ENCODE measurements around the gene MARF1.
"Not testable (repeated sequence)": the region's sequence is repeated elsewhere in the genome, so short reads cannot be mapped to it uniquely, and the experiment has no call there.

The MARF1 gene

DNA sequence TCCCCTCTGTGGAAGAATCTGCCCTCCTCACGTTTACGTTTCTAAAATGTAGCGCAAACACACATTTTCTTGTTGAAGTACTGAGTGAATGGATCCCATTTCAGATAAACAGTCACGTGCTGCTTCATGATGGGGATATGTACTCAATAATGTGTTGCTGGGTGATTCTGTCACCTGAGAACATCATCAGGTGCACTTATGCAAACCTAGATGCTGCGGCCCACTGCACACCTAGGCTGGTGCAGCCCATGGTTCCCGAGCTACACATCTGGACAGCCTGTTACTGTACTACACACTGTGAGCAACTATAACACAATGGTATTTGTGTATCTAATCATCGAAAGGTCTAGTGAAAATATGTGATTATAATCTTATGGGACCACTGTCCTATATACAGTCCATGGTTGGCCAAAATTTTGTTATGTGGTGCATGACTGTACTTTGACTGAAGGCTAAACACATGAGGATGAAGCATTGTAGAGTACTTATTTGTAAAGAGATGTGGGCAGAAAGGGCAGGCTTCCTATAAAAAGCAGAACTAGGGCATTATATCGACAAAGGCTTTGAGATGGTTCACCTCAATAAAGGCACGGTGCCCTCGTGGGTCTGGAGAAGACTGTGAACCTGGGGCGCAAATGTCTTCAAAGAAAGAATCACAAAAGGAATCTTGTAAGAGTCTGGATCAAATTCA, 26.3 kb downstream of the MARF1 start:
- DNase-seq, result no peak

DNA sequence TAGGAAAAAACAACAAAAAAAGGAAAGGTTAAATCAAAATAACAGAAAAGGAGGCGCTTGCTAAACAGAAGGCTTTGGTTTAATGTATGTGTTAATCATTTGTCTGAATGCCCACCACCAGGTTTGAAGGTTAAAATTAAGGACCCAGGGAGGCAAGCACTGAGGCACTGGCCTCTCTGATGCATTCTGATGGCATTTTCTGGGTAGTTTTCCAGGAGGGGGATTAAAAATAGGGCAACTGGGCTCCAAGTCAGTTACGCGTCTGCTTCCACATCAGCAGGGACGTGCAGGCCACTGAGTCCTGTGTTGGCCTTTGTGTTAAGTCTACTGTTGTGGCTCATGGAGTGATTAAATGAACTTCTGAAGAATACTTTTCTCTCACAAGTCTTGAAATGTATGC, 26.9 kb downstream of the MARF1 start:
- no peak for DNase-seq

DNA sequence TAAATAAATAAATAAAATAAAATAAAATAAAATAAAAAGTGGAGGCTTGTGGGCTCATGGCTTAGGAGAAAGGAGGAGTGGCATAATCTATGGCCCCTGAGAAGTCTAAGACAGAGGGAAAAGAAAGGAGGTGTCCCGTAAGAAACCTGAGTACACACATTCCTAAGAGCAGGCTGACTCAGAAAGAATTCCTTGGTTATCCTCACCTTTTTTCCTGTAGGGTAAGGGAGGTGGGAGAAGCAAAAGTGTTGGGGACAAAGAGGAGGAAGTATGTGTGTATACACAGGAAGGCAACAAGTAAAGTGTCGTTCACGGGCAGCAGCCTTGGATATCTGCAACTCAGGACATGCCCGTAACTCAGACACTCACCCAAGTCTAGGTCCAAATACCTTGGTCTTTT, 29.3 kb downstream of the MARF1 start:
- DNase-seq, result no peak

DNA sequence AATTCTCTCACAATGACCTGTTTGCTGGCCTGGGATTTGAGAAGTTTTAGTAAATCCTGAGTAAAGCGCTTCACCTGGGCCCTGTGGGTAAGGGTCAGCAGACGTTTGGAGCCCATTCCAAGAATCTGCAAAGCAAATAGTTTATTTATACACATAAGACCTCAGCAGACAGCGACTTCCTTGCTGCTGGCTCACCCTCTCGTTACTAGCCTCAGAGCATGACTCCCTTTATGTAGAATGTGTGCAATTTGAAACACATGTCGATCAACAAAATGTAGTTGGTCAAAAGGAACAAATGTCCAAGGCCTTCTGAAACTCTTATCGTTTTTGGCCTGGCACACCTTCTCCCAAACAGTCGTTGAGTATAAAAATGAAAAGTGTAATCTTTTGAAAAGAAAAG, 31.3 kb downstream of the MARF1 start:
- DNase-seq, result no peak

DNA sequence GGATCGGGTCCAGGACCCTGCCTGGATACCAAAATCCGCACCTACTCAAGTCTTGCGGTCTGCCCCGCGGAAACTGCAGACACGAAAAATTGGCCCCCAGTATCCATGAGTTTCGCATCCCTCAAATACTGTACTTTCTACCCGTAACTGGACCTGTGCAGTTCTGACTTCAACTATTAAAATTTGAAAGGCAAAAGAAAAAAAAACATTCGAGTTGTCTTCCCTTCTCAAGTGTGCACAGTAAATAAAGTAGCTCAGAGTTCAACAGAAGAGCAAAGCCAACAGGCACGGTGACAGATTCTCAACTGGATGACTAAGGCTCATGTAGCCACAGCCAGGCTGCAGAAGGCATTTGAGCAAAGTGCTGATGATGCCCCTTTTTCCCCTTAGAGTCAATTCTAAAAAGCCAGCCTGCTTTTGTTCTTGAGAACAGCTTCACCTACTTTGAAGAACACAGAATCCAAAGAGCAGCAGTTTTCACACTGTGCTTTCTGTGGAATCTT, 32.5 kb downstream of the MARF1 start:
- no peak for DNase-seq

DNA sequence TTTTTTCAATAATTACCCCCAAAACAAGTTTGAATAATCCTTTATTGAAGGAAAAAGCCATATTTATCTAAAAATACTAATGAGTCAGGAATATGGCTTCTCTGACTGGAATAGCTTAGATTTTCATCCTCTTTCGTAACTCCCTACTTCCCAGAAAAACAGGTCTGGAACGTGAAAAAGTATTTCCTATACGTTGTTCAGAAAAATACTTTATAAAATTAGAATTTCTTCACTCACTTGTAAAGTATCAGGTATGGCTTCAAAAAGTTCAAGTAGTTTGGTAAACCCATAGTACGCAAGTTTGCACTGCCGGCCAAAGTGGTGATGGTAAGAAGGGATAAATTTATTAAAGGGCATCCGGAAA, 33.7 kb downstream of the MARF1 start:
- no peak for DNase-seq

DNA sequence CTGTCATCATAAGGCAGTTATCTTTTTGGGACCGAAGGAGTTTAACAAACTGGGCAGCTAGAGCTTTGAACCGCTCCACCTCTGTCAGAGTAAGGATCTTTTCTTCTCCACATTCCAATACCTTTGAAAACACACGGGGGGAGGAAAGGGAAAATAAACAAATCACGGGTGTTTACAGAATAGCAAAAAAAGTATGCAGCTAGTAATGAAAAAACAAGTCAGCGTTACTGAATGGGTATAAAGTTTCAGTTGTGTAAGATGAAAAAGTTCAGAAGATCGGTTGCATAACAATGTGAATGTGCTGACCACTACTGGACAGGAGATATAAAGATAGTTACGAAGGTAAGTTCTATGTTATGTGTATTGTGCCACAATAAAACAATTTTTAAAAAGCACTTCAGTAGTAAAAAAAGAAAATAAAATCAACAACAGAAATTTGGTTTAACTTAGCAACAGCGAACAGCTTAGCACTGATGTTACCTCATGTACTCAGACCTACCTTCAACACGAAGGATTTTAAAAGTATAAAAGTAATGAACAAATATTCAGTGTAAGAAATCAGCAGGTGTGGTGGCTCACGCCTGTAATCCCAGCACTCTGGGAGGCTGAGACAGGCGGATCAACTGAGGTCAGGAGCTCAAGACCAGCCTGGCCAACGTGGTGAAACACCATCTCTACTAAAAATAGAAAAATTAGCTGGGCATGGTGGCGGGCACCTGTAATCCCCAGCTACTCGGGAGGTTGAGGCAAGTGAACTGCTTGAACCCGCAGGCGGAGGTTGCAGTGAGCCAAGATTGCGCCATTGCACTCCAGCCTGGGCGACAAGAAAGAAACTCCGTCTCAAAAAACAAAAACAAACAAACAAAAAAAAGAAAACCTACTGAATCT, 34.3 kb downstream of the MARF1 start:
- DNase-seq, result no peak

DNA sequence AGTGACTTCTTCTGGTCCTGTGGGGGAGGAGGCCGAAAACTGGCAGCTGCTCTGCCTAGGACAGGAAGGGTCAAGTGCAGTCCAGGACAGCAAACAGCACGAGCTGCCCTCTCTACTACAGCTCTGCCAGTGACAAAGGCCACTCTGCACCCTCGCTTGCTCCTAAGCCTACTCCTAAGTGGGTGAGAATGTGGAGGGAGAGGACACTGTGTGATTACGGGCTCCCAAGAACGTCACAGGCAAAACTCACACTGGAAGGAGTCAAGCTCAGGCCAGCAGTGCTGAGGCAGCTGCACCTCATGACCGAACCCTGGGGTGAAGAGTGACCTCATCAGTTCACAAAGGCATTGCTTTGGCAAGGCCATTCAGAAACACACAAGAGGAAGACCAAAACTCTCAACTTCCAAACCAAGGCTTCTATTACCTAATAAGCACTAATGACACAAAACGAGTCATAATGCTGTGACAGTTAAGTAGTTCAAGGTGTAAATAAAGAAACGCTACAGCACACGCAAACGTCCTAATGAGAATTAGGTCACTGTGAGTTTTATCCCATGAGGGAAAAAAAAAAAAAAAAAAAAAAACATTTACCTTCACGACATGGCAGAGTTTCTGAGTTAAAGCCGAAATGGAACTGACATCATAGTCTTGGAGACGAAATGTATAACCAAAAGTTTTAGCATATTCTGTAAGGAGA, 35.1 kb downstream of the MARF1 start:
- no peak for DNase-seq

DNA sequence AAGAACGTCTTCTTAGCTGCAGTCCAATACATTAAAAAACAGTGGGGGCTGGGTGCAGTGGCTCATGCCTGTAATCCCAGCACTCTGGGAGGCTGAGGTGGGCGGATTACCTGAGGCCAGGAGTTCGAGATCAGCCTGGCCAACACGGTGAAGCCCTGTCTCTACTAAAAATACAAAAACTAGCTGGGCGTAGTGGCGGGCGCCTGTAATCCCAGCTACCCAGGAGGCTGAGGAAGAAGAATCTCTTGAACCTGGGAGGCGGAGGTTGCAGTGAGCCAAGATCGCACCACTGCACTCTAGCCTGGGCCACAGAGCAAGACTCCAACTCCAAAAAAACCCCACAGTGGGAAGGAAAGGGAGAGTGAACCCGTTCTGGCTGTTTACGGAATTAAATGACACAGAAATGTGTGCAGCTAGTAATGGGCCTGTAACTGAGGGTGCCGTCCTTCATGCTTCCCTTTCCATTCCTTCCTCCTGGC, 35.7 kb downstream of the MARF1 start:
- DNase-seq, result not testable (repeated sequence)

DNA sequence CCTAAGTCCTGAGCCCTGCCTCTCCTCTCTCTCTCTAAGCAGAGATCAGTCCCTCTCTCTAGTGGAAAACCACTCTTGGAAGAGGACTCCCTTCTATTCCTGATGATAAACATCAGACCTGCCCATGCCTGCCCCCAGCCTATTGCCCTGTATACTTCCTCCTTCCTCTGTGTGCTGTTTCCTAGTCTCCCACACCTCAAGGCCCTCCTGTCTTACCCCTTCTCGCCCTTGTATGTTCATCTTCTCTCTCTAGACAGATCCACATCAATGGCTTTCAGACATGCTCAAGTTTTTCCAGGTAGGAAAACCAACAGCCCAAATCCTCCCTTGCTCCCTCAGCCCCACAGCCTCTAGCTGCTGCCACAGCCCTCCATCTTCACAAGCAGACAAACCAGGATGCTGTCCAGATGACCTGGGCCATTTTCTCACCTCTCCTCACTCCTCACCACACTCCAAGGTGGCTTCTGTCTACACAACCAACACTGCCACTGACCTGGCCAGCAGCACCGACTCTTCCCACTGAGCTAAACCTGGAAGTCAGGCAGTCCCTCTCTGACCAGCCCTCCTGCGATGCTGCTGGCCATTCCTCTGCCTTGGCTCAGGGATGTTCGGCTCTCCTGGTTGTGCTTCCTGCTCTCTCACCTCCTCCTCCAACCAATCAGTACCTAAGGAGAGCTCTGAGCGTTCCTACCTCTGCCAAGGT, 36.3 kb downstream of the MARF1 start:
- DNase-seq, result no peak

DNA sequence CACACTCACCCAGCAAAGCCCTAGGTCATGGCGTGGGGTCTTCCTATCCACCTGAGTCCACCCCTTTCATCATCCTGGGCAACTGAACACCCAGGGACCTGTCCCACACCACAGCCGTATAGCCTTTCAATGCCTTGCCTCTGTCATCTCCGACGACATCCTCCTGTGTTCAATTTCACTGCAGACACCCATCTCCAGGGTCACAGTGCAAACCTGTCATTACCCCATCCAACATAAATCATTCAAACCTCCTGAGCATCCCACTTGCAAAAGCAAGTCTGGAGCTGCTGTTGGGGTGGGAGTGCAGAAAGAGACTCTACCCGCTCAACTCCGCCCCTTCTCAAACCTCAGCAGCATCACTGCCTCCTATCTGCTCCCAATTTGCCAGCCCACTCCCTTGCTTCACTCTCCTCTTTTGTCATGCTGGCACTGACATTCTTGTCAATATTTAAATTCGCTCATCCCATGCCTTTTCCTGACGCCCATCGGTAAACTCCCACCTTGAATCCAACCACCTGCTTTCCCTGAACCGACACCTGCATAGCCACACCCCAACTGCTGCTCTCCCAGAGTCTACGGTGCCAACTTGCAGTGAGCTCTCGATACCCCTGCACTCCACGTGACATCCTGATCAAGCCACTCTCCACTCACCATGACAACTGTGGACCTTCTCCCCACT, 37.0 kb downstream of the MARF1 start:
- no peak for DNase-seq

DNA sequence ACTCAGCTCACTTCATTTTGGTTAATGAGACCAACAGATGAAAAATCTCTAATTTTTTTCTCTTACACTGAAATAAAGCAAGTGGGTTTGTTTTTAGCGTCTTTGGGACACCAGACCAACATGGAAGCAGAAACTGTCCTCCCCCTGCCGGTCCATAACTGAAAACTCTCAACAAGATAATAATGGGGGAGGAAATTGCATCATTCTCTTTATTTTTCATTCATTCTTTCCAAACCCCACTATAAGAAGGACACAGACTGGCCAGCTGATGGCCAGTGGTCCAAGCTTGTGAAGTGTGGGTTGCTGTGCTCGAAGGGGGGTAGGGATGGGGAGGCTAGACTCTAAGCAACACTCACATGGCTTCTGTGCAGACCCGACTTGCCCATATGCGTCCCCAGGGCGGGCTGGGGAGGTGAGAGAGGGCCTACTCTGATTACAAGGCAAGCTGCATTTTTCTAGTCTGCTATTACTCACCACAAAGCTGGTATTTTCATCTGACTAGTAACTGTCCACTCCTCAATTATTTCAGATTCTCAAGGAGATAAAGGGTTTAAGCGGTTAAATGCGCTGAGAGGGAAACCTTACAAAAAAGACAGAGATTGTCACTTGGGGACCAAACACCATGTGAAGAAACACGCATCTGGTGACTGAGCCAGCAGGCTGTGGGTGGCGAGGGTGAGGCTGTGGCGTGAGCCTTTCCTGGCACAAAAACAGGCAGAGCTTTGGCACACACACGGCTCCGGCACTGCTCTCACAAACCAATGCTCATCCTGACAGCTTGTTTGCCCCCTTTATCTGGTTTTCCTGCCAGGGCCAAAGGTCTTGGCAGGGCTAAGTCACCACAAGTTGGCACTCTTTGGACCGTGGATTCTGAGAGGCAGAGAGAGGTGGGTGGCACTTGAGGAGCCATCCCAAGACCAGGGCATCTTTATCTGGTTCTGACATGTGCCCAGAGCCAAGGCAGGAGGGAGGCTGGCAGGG, 38.2 kb downstream of the MARF1 start:
- no peak for DNase-seq

DNA sequence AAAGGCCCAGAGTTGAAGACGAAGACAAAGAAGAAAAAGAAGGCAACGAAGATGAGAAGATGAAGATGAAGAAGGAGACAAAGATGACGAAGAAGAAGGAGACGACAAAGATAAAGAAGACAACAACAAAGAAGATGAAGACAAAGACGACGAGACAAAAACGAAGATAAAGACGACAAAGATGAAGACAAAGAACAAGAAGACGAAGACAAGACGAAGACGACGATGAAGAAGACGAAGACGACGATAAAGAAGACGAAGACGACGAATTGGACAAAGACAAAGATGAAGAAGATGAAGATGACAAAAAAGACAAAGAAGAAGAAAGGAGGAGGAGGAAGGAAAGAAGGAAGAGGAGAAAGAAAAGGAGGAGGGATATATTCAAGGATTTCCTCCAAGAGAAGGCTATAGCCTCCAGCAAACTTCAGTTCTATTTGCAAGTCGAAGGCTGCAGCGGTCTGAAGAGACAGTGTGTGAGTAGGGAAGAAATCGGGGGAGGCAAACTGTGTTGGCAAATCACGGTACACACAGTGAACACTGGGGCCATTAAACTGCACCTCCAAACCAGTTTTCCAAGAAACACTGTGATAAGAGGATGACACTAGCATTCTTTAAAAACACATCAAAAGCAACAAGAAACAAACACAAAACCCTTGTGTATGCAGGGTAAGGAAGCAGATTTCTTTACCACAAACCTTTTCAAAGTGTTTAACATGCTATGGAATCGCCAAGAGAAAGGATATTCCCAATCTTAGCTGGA, 40.5 kb downstream of the MARF1 start:
- DNase-seq, result no peak

DNA sequence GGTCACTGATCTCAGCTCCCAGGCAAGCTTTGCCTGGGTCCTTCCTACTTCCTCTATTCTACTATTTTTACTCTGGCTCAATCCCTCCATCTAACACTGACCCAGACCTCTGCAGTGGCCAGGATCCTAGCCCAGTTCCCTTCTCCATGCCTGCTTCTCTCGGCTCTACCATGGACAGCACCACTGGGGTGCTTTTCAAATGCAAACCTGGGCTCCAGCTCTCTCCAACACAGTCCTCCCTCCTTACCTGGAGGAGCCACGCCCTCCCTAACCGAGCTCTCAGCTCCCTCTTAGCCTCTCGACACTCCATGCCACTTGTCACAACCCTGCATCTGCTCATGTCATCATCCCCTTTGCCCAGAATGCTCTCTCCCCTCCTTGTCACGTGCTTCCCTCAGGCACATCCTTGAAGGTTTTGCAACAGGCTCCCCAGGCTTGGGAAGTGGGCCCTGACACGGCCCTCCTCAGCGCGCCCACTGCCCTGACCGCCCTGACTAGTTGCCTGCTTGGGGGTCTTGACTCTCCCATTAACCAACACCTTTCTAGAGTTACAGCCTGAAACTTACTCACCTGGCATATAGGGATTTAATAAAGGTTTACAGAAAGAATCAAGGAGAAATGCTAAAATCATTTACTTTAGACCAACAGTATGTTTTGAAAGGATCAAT, 41.6 kb downstream of the MARF1 start:
- DNase-seq, result no peak

DNA sequence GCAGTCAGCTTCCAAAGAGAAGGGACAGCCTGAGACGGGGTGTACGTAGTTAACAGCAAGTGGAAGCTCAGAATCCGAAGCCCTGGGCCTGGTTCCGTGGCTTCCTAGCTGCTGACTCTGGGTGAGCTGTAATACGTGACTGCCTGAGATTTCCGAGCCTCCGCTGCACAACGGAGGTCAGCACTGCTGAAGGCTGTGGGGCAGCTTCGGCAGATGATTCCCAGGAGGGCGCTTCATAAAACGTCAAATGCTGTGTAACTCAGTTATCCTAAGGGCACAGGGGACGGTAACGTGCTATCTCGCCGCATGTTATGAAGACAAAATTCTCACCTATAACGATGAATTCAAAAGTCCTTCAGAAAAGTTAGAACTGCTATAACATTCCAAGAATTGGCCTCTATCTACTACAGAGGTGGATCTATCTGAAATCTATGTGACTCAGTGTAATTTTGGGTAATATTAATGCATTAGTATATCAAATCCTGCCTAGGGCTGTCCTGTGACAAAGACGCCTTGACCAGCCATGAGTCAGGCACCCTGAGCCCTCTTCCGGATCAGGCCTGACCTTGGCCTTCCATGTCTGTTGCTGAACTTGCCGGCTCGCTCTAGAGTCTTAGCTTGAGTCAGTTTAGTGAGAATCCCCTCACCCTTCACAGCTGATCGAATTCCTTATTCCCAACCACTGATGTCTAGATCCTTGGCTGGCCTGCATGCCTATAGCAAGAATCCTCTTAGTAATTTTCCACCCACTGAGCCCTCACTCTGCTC, 43.5 kb downstream of the MARF1 start:
- no peak for DNase-seq

DNA sequence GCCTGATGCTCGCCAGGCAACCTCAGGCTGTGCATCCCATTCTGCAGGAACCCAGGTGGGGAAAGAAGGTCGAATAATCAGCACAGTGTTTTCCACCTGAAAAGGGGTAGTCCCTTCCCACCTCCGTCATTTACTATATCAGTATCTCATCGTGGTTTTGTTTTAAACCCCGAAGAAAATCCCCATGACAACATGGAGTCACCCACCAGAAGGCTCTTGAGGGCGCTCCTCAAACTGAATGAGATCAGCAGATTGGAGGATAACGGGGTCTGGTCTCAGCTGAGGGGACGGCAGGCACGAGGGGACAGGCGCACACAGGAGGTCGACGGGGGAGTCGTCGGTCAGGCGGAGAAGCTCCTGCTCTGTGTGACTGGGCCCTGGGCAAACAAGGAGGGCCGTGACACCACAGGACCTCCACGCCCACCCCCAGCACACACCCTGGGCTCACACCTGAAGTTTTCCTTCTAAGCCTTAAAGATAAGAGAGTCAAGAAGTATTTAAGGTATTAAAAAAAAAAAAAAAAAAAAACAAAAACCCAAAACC, 44.2 kb downstream of the MARF1 start:
- no peak for DNase-seq

DNA sequence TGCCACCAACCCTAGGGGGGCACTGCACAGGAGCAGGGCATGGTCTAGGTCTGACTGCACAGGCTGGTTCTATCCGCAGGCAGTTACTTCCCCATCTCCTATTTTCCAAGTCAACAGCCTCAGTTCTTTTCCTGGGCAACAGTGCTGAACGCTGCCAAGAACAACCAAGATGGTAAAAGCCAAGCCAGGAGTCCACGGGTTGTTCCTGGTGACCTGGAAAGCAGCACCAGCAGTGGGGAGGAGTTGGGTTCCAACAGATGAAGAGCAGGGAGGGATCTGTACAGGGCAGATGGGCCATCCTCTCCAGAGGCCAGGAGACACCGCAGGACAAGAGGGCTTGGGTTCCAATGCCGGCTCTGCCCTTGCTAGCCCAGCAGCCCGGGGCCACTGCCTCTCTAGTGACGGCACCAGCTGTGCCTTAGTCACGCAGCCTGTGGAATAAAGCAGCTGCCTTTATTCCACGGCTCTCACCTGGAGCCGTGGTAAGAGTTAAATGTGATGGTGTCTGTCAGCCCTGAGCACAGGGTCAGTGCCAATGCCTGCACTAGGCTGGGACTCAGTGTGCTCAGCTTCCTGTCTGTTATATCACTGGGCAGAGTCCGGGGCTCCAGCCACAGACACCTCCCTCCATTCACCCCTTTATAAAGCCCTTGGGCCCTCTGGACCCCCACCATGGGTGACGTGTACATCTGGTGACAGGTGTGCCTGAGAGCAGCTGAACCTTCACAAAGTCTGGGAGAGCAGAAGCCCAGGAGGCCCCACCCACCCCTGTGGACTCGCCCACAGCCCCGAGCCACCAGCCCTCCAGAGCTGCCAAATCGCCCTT, 44.9 kb downstream of the MARF1 start:
- no peak for DNase-seq

DNA sequence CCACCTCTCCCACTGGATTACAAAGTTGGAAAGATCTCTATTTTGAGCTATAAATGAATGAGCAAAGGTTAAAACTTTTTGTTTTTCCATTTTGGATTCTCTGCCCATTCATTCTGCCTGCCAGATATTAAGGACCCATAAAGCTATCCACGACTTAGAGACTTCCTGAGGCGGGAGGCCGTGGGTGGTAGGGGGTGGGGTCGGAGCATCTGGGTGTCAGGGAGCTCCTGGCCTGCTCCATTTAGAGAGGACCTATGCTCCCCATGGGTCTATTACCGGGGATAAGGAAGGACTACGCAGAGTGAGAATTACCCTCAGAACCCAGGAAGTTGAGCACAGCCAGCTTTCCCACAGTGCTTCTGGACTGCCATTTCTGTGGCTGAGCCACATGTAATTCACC, 45.8 kb downstream of the MARF1 start:
- DNase-seq, result no peak

Data from GF-D8 (cell line).